Measurements from ENCODE around the gene TTC1.

- no peak for TF ChIP-seq YY1 (IDR thresholded peaks at IDR 0.05; ENCODE audit: insufficient read depth, insufficient read length)
- no peak for TF ChIP-seq SUZ12 (IDR thresholded peaks at IDR 0.05; ENCODE audit: extremely low read depth, insufficient read depth, insufficient read length)
- no peak for TF ChIP-seq ZNF274 (IDR thresholded peaks at IDR 0.05; ENCODE audit: low read depth, low read length)
These were observed 18.4 kb upstream of the TTC1 start for GRCh38 chr5:159990506-159990905.

All from NT2/D1 (cell line).